Activated CD8-positive, alpha-beta memory T cell treated with anti-CD3 and anti-CD28 coated beads for 1 hour (primary cell): ENCODE results near the gene PEPD.

ENCODE experiments used
- DNase-seq, 2 donors: peaks; one replicate each; pipeline ENCODE4 v3.0.0-alpha.2; 2020; ENCODE audit warnings: low read depth in 1 of 2; ENCODE audit errors: extremely low read depth in 1 of 2

PEPD gene

DNA sequence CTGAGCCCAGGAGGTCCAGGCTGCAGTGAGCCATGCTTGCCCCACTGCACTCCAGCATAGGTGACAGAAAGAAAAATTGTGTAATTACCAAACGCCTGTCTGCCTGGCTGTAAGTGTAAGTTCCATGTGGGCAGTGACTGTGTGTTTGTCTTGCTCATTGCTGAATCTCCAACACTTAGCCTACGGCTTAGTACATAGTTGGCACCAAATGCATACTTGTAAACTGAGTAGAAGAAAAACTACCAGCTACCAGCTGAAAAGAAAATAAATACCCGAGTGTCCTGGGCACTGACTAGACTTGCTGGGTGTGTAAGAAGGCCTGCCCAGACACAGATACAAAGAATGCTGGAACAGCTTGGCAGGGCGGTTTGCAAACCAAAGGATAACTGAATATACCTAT is 150.8 kb downstream of the PEPD start:
- DNase-seq = no peak

DNA sequence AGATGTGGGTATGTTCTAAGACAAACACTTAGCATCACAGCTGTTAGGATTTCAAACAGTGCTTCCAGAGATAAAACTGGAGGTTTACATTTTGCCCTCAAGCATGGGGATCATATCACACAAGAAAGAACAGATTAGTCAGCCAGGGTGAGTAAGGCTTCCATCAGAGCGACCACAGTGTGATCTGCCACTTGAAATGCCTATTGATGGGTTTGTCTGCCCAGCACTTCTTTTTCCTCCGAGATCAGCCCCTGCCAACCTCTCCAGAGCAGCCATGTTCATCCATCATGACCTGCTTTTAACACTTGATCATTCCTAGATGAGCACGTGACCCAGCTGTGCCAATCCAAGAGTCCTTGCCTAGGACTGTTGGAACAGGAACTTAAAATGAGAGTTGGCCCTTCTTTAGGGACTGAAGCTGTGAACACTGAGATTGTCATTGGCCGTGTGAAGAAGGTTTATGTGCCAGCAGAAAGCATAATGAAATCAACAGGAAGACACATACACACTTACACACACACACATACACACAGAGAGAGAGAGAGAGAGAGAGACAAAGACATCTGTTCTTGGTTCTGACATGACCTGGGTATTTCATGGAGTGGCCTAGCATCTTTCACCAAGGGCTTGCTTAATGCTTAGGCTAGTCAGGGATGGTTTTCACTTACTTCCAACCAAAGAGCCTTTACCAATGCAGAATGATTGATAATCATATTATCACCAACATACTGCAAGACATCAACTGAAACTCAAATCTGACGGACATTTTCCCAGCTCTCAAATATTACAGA is 153.3 kb downstream of the PEPD start:
- DNase-seq = no peak

DNA sequence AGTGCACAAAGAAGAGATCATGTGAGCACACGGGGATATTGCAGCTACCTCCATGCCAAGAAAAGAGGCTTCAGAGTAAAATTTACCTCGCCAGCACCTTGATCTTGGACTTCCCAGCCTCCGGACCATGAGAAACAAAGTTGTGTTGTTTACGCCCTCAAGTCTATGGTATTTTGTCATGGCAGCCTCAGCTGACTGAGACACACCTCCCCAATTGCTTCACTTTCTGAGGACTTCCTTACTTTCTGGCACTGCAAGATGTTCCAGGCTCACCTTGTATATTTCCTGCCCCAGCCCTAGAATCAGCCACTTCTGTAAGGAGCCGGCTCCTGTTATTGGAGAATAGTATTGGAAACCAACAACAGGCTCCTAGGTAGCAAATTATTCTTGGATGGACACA is 154.7 kb downstream of the PEPD start:
- DNase-seq = no peak

DNA sequence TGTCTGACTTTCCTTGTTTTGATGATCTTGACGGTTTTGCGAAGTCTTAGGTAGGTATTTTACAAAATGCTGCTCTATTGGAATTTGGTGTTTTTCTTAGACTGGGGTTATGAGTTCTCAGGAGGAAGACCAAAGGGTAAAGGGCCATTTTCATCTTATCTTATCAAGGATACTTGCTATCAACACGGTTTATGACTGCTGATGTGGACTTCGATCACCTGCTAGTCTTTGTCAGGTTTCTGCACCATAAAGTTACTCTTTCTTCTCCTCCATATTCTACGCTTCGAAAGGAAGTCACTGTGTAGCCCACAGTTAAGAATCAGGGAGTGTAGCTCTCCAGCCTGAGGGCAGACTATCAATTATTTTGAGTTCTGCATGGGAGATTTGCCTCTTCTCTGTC is 155.5 kb downstream of the PEPD start:
- no peak for DNase-seq

DNA sequence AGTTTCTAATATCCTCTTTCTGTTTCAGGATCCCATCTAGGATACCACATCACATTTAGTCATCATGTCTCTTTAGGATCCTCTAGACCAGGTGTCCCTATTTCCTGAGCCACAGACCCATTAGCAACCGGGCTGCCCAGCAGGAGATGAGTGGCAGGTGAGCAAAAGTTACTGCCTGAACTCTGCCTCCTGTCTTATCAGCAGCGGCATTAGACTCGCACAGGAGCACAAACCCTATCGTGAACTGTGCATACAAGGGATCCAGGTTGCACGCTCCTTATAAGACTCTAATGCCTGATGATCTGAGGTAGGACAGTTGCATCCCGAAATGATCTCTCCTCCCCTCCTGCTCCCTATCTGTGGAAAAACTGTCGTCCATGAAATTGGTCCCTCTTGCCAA is 155.9 kb downstream of the PEPD start:
- no peak for DNase-seq

DNA sequence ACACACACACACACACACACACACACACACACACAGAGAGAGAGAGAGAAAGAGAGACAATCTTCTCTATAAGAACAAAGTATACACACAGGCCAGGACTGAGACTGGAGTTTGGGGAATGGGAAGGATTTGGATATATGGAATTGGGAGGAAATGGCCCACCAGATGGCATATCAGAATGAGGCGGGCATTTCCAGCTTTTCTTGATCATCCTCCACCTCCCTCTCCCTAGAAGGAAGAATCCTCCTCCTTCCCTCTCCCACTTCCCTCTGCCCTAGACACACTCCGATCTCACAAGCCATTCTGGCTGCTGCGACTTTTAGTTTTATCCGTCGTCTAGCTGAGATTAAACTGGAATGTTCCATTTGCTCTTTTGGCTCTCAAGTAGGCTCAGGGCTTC is 158.1 kb downstream of the PEPD start:
- no peak for DNase-seq

DNA sequence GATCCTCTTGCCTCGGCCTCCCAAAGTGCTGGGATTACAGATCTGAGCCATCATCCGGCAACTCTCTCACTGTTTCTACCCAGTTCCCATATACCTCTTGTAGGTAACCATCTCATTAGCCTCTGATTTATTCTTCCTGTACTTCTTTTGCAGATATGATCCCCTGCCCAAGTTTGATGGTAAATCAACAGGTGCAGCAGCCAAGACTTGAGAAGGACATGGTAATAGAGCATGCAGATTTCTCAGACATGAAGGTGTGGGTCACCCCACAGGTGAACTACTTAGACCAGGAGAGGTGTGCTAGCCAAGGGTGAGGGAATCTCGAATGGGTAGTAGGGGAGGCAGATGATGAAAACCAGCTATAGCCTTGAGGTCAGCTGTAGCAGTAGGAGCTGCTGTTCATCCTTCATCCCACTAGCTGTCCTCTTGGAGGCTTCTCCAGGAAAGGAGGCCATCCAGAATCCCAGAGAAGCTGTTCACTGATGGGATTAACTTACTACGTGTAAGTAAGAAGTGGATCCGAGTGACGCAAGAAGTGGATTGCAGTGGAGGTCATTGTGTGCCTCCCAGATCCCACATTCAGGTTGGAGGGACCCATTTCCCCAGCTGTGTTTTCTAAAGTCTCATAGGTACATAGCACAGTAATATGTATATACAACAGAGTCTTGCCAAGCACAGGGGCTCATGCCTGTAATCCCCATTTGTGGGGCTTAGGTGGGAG is 158.9 kb downstream of the PEPD start:
- no peak for DNase-seq

DNA sequence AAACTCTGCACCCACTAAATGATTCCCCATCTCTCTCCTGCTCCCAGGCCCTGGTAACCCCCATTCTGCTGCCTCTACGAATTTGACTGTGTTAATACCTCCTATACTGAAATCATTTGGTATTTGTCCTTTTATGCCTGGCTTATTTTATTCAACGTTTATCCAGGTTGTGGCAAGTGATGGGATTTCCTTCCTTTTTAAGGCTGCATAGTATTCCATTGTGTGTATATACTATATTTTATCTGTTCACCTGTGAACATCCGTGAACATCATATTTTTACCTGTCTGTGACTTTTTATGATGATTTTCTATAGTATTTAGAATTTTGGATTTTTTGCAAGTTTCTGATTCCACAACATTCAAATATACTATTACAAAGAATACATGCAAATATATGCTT is 162.0 kb downstream of the PEPD start:
- no peak for DNase-seq

DNA sequence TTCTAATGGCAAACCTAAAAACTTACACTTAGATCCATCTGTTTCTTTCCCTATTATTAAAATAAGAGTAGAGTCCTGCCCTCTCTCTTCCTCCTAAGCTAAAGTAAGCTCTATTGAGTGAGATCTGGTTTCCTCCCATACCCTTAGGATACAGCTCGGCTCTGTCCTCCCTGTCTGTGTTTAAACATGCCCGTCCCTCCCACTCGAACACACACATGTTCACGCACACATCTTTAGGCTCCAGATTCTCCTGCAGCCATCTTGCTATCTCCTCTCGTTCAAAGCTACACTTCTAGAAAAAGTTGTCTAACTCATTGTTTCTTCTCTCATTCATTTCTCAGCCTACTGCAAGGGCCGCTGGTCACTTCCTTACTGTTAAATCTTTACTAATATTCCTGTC is 163.2 kb downstream of the PEPD start:
- DNase-seq = no peak

DNA sequence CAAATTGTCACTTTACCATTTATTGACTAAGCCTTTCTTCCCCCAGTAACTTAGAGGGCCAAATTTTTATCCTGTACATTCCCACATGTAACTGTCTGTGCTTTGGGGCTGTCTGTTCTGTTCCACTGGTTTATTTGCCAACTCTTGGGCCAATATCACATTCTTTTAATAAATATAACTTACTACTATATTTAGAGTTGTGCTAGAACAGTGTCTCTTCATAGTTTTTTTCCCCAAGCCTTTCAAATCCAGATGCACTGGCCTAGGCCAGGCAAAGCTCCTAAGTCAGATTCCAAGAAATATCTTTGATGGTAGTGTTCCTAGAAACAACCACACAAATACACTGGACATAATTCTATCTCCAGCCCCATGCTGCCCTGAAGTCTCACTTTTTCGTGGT is 164.0 kb downstream of the PEPD start:
- no peak for DNase-seq

DNA sequence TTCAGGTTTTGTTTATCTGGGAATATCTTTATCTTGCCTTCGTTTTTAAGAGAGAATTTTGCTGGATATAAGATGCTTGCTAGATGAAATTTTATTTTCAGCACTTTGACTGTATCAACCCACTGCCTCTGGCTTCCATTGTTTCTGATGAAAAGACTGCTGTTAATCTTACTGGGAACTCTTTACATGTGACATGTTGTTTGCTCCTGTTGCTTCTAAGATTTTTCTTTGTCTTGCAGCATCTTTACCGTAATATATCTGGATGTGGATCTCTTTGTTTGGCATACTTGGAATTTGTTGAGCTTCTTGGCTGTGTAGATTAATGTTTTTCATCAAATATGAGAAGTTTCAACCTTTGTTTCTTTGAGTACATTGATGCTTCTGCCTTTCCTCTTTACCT is 166.1 kb downstream of the PEPD start:
- DNase-seq = no peak

DNA sequence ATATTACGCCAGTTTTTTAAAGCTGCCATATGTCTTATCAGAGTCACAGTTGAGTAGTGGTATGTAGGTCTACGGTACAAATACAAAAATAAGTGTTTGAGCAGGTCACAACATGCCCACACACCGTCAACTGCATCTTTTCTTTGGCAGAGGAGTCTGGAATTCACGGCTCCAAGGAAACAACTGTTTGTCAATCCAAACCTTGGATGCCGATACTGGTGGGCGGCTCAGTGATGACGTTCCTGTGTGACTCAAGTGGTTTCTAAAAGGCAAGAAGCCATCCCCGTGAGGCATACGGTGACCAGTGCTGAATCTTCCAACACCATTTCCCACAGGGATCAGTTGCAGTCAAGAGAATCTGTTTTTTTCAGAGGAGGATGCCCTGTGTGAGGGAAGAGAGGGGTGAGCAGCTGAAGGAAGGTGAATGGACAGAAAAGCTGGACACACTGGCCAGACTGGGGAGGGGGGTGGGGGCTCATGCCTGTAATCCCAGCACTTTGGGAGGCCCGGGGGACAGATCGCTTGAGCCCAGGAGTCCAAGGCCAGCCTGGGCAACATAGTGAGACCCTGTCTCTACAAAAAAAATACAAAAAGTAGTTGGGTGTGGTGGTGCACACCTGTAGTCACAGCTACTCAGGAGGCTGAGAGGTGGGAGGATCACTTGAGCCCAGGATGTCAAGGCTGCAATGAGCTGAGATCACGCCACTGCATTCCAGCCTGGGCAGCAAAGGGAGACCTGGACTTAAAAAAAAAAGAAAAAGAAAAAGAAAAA is 170.9 kb downstream of the PEPD start:
- DNase-seq = no peak

DNA sequence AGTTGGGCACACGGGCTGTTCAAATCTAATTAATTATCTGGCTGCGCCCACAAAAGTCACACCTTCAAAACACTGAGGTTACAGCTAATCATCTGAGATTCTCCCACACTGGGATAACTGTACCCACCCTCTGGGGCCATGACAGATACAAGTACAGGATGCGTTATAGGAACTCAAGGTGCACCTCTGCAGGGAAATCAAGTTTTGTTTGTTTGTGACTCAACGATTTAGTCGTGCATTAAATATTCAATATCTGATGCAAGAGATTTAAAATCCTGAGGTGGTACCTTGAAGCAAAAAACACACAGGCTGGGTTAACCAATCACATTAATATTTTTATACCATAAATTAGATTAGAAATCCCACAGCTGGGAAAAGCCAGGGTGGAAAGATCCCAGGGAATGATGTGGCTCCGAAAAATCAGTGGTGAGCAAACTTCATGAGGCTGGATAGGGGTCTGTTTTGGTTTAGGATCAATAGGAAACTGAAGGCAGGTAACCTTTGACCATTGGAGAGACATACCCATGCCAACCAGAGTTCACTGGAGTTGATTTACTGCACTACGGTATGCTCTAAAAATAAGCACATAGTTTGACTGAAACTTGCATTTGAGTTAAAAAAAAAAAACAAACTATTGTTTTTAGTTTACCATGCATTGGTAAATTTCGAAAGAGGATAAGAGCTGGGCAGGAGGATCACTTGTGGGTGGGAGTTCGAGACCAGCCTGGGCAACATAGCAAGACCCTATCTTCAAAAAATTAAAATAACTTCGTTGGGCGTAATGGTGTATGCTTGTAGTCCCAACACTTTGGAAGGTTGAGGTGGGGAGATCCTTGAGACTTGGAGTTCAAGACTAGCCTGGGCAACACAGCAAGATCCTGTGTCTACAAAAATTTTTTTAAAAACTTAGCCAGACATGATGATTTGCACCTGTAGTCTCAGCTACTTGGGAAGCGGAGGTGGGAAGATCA is 172.0 kb downstream of the PEPD start:
- no peak for DNase-seq

DNA sequence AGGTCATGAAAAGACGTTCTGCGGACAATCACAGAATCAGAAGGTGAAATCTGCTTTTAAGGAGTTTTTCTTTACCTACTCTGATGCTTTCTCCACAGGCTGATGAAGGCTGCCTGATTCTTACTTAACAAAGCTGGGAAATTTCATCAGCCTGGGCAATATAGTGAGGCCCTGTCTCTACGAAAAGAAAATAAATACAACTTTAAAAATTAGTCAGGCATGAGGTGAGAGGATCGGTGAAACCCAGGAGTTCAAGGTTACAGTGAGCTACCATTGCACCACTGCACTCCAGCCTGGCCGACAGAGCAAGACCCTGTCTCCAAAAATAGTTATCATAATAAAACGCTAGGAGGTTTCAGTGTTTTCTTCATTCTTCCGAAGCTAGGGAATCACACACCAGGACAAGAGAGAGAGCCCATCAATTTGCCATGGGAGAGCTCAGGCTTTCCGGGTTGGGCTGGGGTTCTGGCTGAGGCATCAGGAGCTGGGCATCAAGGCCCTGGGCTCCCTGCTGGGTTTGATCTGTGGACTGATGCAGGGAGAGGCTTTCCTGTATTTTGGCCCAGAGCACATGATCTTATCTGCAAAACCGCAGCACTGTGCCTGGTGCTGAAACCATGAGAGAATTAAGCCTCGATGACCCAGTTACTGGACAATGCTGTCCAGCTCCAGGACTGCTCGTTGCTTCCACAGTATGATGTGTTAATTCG is 173.1 kb downstream of the PEPD start:
- DNase-seq = no peak

DNA sequence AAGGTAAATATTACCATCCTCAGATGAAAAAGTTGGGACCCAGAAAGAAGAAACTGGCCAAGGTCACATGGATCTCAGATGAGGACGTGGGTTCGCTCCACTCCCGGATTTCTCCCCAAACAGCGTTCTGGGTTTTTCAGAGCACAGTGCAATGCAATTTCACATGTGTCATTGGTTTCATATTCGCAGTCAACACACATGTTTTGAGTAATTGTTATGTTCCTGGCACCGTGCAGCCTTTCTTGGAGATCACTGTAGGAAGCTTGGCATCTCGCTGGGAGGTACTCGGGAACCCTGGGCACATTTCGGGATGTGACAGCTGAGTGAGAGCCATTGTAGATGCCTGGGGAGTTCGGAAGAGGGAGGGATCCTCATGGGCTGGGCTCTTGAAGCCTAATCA is 174.3 kb downstream of the PEPD start:
- no peak for DNase-seq

DNA sequence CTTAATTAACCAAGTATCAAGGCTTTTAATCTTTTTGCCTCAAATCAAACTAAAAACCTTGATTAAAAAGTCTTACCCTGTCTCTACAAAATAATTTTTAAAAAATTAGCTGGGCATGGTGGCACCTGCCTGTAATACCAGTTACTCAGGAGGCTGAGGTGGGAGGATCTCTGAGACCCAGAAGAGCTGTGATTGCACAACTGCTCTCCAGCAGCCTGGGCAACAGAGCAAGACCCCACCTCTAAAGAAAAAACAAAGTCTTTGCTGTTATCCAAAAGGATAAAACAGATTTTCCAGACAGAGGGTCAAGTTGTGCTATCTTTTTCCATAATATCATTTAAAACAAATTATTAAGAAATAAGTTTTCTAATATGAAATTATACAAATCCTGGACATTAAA is 174.9 kb downstream of the PEPD start:
- DNase-seq = no peak

DNA sequence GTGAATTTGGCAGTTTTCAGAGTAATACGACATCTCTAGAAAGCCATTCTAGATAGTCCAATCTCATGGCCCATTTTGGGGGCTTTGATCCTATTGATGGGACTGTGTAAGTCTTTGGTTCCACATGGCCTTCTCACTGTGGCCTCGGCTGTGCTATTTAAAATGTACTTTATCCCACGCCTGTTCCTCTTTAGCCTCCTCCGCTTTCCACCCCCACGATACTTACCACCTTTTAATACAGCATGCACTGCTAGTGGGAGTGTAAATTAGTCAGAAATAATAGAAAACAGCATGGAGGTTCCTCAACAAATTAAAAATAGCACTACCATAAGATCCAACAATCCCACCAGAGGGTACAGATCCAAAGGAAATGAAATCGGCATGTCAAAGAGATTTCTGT is 176.4 kb downstream of the PEPD start:
- DNase-seq = no peak

DNA sequence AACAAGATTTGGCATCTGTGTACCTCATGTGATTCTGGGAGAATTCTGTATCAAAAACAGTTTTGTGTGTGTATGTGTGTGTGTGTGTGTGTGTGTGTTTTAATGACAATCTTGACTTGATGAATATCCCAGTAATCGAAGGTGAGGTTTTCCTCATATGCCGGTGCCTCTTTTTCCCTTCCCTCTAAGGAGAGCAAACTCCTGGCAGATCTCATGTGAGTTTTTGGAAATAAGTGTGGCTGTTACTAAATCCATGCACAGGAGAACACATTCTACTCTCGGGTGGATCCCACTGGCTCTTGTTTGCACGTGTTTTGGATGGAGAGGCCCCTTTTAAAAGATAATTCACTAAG is 177.0 kb downstream of the PEPD start:
- no peak for DNase-seq

DNA sequence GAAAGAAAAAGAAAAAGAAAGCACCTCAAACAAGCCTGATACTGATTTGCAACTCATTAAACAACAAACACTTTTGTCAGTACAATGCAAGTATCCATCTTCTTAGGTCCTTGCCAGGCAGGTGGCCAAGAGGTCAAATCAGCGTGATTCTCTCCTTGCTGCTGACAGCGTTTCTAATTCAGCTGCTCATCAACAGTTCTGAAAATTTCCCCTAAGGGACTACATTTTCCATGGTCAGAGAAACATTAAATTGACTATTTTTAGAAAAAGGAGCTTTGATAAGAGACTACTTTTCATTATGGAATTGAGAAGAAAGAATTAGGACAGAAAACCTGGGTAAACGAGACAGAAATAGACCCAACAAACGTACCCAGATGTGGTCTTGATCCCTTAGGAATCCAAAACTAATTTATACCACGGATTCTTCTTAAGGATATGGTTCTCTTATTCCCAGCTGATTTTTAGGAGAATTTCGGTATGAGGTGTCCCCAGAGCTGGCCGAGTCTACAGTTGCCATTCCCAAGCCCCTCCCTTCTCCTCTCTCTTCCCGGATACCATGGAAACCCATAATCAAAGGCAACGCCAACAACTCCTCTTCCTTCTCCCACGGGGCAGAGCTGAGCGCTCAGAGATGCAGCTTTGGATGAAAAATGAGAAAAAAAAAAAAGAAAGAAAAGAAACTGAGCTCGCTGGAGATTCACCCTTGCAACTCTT is 177.6 kb downstream of the PEPD start:
- no peak for DNase-seq

DNA sequence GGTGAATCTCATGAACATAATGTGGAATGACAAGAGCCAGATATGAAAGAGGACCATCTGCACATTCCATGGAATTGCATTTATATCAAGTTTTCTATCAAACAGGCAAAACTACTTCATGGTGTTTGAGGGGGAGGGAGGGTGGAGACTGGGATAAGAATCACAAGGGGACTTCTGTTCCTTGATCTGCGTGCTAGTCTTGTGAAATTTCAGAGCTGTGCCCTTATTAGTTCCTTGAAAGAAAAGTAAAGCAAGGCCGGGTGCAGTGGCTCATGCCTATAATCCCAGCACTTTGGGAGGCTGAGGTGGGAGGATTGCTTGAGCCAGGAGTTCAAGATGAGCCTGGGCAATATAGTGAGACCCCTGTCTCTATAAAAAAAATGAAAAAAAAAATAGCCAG is 178.3 kb downstream of the PEPD start:
- DNase-seq = no peak
